ENCODE measurements around the gene SWI5. TPM values are rescaled to one million over a fixed set of nuclear protein-coding genes. Genes with fewer than 3 reads are reported as not detected.

SWI5 gene
- total RNA-seq, 2 donors from 2014 or later, result 33.4 to 46.9 TPM

GRCh38 chr9:128257907-128258306 lies 18.2 kb upstream of the SWI5 start:
- Mint-ChIP-seq H3K27me3 (ENCODE audit: insufficient read depth) (no peaks in the 10 kb centered on the region), H3K36me3 (ENCODE audit: low read depth) (peaks cover 41% of the 10 kb centered on the region), H3K4me1 (peaks cover 2% of the 10 kb centered on the region), H3K27ac (no peak overlapping the region), H3K4me3 (no peak overlapping the region), H3K9me3 (no peaks in the 10 kb centered on the region)
- no peak for TF ChIP-seq CTCF (conservative IDR thresholded peaks at IDR 0.05)
- no peak for DNase-seq
- no peaks in the 10 kb centered on the region for H3K9me3 ChIP-seq (ENCODE audit: control insufficient read depth, low read length)
- no peaks in the 10 kb centered on the region for H3K27me3 ChIP-seq (ENCODE audit: control insufficient read depth, insufficient read depth, low read length, poor library complexity, severe bottlenecking)
- no peak overlapping the region for H3K4me3 ChIP-seq (ENCODE audit: low read length)
- H3K27ac ChIP-seq (ENCODE audit: low read depth, low read length), result no peak overlapping the region
- WGBS, 2 experiments (ENCODE audit: insufficient coverage in 1 of 2, insufficient read length in 1 of 2), result 93 to 96% methylated on average over 8 to 11 of the region's 11 CpGs
- no peaks in the 10 kb centered on the region for H3K4me1 ChIP-seq (ENCODE audit: control insufficient read depth, insufficient read depth, low read length)
- peaks cover 50% of the 10 kb centered on the region for H3K36me3 ChIP-seq (ENCODE audit: control insufficient read depth, insufficient read depth, low read length)
- H3K9ac ChIP-seq (ENCODE audit: extremely low read depth, low read length, poor library complexity, severe bottlenecking), result no peak overlapping the region

- Histone ChIP-seq H3K27me3 (ENCODE audit: control insufficient read depth, insufficient read depth, low read length, poor library complexity, severe bottlenecking) (no peaks in the 10 kb centered on the region), H3K4me3 (ENCODE audit: low read length) (no peak overlapping the region), H3K36me3 (ENCODE audit: control insufficient read depth, insufficient read depth, low read length) (peaks cover 53% of the 10 kb centered on the region), H3K9ac (ENCODE audit: extremely low read depth, low read length, poor library complexity, severe bottlenecking) (no peak overlapping the region), H3K9me3 (ENCODE audit: control insufficient read depth, low read length) (no peaks in the 10 kb centered on the region), H3K27ac (ENCODE audit: low read depth, low read length) (no peak overlapping the region), H3K4me1 (ENCODE audit: control insufficient read depth, insufficient read depth, low read length) (no peaks in the 10 kb centered on the region)
- Mint-ChIP-seq H3K27ac (no peak overlapping the region), H3K9me3 (no peaks in the 10 kb centered on the region), H3K4me1 (peaks cover 2% of the 10 kb centered on the region), H3K4me3 (no peak overlapping the region), H3K36me3 (ENCODE audit: low read depth) (peaks cover 44% of the 10 kb centered on the region), H3K27me3 (ENCODE audit: insufficient read depth) (no peaks in the 10 kb centered on the region)
- 90% methylated on average over 2 to 6 of the region's 6 CpGs for WGBS, 2 experiments (ENCODE audit: insufficient coverage in 1 of 2, insufficient read length in 1 of 2)
- no peak for TF ChIP-seq CTCF (conservative IDR thresholded peaks at IDR 0.05)
- no peak for DNase-seq
Observed at GRCh38 chr9:128258326-128258725, 17.8 kb upstream of the SWI5 start.

- TF ChIP-seq CTCF (conservative IDR thresholded peaks at IDR 0.05), result peak; percentile 67
- H3K9me3 ChIP-seq (ENCODE audit: control insufficient read depth, low read length), result no peaks in the 10 kb centered on the region
- H3K4me1 ChIP-seq (ENCODE audit: control insufficient read depth, insufficient read depth, low read length), result no peaks in the 10 kb centered on the region
- no peak overlapping the region for H3K27ac ChIP-seq (ENCODE audit: low read depth, low read length)
- no peaks in the 10 kb centered on the region for H3K9me3 Mint-ChIP-seq
- peak overlapping the region; percentile 55 for H3K27ac Mint-ChIP-seq
- H3K27me3 ChIP-seq (ENCODE audit: control insufficient read depth, insufficient read depth, low read length, poor library complexity, severe bottlenecking), result no peaks in the 10 kb centered on the region
- DNase-seq, result peak; percentile 83
- no peaks in the 10 kb centered on the region for H3K27me3 Mint-ChIP-seq (ENCODE audit: insufficient read depth)
- H3K36me3 ChIP-seq (ENCODE audit: control insufficient read depth, insufficient read depth, low read length), result peaks cover 53% of the 10 kb centered on the region
- peaks cover 44% of the 10 kb centered on the region for H3K36me3 Mint-ChIP-seq (ENCODE audit: low read depth)
- H3K4me3 ChIP-seq (ENCODE audit: low read length), result no peak overlapping the region
- no peak overlapping the region for H3K9ac ChIP-seq (ENCODE audit: extremely low read depth, low read length, poor library complexity, severe bottlenecking)
- peaks cover 2% of the 10 kb centered on the region for H3K4me1 Mint-ChIP-seq
- 91 to 92% methylated on average over 9 of the region's 9 CpGs for WGBS, 2 experiments (ENCODE audit: insufficient coverage in 1 of 2, insufficient read length in 1 of 2)
- no peak overlapping the region for H3K4me3 Mint-ChIP-seq
Observed at GRCh38 chr9:128259156-128259555, 16.9 kb upstream of the SWI5 start.
